Kidney (tissue), 14 donors: ENCODE results near the gene POLL. TPM values are rescaled to one million over a fixed set of nuclear protein-coding genes. Genes with fewer than 3 reads are reported as not detected.

Source experiments
- DNase-seq, 5 donors: peaks; one replicate each; pipeline ENCODE4 v3.0.0-alpha.2; 2013 to 2020
- FAIRE-seq: peaks from 2 replicates; lab custom pipeline; 2012; peaks lifted over from hg19 to GRCh38; lab: Jason Lieb, UNC
- H3K27ac ChIP-seq, 2 donors: one replicate each; pipeline ENCODE4 v1.7.0; 2013; ENCODE audit warnings: low read depth in 2 of 2, low read length in 2 of 2, inconsistent platforms in 1 of 2
- H3K27me3 ChIP-seq: one replicate; pipeline ENCODE4 v1.7.1; 2013; ENCODE audit warnings: low read length, inconsistent platforms; ENCODE audit not compliant: control insufficient read depth, insufficient read depth
- H3K36me3 ChIP-seq, 3 donors: one replicate each; pipeline versions ENCODE4 v1.7.0 to v1.7.1; 2013; ENCODE audit warnings: low read length in 3 of 3, control low read depth in 1 of 3, inconsistent platforms in 1 of 3; ENCODE audit not compliant: insufficient read depth in 3 of 3, control insufficient read depth in 2 of 3
- H3K4me1 ChIP-seq, 3 donors: one replicate each; pipeline versions ENCODE4 v1.7.0 to v1.7.1; 2013; ENCODE audit warnings: low read length in 3 of 3, inconsistent platforms in 1 of 3, low read depth in 1 of 3; ENCODE audit not compliant: control insufficient read depth in 2 of 3, insufficient read depth in 2 of 3
- H3K4me3 ChIP-seq, 3 donors: one replicate each; pipeline versions ENCODE4 v1.7.0 to v1.8.1; 2013; ENCODE audit warnings: low read length in 3 of 3, control low read depth in 1 of 3, inconsistent platforms in 1 of 3
- H3K9ac ChIP-seq, 3 donors: one replicate each; pipeline versions ENCODE4 v1.7.0 to v1.7.1; 2013; ENCODE audit warnings: low read length in 3 of 3, control low read depth in 1 of 3, inconsistent platforms in 1 of 3
- H3K9me3 ChIP-seq, 3 donors: one replicate each; pipeline versions ENCODE4 v1.7.0 to v1.7.1; 2013; ENCODE audit warnings: low read length in 3 of 3, control low read depth in 1 of 3, inconsistent platforms in 1 of 3; ENCODE audit not compliant: control insufficient read depth in 2 of 3, insufficient read depth in 1 of 3
- intact Hi-C: fragments of 100-400 bp; cut with DNase I; formaldehyde crosslinking; loops from one replicate; pipeline ENCODE4 v1.11.1; 2022
- polyA plus RNA-seq: library from polyadenylated mRNA; stranded (reverse); fragments of 350-450 nt; fragmentation: Illumina TruSeq; extraction: RNeasy Lipid Tissue Mini Kit (QIAGEN cat#74804); gene quantifications from one replicate; pipeline ENCODE4 v1.2.3, GENCODE V29; 2014; ENCODE audit warnings: low read depth, low replicate concordance; ENCODE audit not compliant: insufficient read depth
- total RNA-seq: library from RNA; stranded (reverse); fragmentation: NEBNext Ultra II Directional; extraction: Animal tissue kit (Norgen Biotek cat#: 25700); gene quantifications from one replicate; pipeline ENCODE4 v1.2.1, GENCODE V29; 2021
- TF ChIP-seq, protein P1 (sequence below): IDR thresholded peaks from 3 replicates; pipeline ENCODE4 v1.5.1; 2012; ENCODE audit warnings: mild to moderate bottlenecking, moderate library complexity, borderline replicate concordance; ENCODE audit not compliant: insufficient read depth; ENCODE audit errors: extremely low read depth
- donor health status: control.
- donor health status: control.
- donor health status: control.
- donor health status: control.
- donor health status: control.
- donor health status: DM: yes; HTN: yes; CAD: no.
- donor health status: Normal renal cell carcinoma (clear cell type).

Gene POLL
- total and polyA plus RNA-seq, 2 donors from 2014 or later, result 27.5 to 35.2 TPM

DNA sequence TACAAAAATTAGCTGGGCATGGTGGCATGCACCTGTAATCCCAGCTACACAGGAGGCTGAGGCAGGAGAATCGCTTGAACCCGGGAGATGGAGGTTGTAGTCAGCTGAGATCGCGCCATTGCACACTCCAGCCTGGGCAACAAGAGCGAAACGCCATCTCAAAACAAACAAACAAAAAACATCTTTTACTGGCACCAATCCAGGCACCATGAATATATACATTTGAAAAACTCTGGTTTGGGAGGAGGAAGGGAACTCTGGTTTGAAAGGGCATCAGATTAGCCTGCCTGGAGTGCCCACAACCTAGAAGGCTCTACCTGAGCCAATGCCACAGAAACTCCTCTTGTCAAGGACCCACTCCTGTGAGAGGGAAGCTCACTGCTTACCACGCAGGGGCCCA, 15.9 kb downstream of the POLL start:
- TF ChIP-seq, protein P1, sequence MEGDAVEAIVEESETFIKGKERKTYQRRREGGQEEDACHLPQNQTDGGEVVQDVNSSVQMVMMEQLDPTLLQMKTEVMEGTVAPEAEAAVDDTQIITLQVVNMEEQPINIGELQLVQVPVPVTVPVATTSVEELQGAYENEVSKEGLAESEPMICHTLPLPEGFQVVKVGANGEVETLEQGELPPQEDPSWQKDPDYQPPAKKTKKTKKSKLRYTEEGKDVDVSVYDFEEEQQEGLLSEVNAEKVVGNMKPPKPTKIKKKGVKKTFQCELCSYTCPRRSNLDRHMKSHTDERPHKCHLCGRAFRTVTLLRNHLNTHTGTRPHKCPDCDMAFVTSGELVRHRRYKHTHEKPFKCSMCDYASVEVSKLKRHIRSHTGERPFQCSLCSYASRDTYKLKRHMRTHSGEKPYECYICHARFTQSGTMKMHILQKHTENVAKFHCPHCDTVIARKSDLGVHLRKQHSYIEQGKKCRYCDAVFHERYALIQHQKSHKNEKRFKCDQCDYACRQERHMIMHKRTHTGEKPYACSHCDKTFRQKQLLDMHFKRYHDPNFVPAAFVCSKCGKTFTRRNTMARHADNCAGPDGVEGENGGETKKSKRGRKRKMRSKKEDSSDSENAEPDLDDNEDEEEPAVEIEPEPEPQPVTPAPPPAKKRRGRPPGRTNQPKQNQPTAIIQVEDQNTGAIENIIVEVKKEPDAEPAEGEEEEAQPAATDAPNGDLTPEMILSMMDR, result no peak
- intact Hi-C loops, result no loop called here
- Histone ChIP-seq H3K27me3 (no peaks in the 10 kb centered on the region), H3K36me3 (no peaks in the 10 kb centered on the region), H3K4me1 (peaks cover 0 to 11% (median 6%) of the 10 kb centered on the region in 3 donors), H3K9me3 (peaks cover 0 to 10% (median 5%) of the 10 kb centered on the region in 3 donors), H3K4me3 (no peak overlapping the region), H3K27ac (no peak overlapping the region), H3K9ac (no peak overlapping the region)
- no peak for FAIRE-seq
- no peak for DNase-seq

DNA sequence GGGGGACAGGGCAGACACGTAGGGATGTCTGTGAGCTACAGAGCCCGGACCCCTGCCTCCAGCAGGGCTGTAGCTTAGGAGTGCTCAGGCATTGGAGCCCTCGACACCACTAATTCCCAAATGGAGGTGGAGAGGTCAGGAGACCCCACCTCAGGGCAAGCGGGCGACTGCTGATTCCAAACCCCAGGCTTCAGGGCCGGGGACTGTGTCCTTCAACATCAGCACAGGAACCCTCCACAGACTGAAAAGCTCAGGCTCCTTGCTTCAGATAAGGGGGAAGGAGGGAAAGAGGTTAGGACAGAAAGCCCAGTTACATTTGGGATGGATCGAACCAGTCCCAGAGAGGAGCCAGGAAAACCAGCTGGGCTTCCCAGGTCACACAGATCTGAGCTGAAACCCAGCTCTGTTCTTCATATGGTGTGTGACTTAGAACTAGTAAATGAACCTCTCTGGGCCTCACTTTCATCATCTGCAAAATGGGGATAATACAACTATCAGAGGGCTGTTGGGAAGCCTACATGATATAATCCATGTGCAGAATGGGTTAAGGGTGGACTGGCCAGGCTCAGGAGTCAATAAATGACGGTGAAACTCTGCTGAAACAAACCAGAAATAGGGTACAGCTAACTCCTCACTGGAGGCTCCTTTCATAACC, 16.7 kb downstream of the POLL start:
- no peak for DNase-seq
- TF ChIP-seq, protein P1, result no peak
- Histone ChIP-seq H3K36me3 (no peaks in the 10 kb centered on the region), H3K9me3 (peaks cover 0 to 10% (median 5%) of the 10 kb centered on the region in 3 donors), H3K27ac (no peak overlapping the region), H3K4me1 (peaks cover 0 to 16% (median 6%) of the 10 kb centered on the region in 3 donors), H3K27me3 (no peaks in the 10 kb centered on the region), H3K9ac (no peak overlapping the region), H3K4me3 (no peak overlapping the region)
- intact Hi-C loops, result no loop called here
- no peak for FAIRE-seq

DNA sequence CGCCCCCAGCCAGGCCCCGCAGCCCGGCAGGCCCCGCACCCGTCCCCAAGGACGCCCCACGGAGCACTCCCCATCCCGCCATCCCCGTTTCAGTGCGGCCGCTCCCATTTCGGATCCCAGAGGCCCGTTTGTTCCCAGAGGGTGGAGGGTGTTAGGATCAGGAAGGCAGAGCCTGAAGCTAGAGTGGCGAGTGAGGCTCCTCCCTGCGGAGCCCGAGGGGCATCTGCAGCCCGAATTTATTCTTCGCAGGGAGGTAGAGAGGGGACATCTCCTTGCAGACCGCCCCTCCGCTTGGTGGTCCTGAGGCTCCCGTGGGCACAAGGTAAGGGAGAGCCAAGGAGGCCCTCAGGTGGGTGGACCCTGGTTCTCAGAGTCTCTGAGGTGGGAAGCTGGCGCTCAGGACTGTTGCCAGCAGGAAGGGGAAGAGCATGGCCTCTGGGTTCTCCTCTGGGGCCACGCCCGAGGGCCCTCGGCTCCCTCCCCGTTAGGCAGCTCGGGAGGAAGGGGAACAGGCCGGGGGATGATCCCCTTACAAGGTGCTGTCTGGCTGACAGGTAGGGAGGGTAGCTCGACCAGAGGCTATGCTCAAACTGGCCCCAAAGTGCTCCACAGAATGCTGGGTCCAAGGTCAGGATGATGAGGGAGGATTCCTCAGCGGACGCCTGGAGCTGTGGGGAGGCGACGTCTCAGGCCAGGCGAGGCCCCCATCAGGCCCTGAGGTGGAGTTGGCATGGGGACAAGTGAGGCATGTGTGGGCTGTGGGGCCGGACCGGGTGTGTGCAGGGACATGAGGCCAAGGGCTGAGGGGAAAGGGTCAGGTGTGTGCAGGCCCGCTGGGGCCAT, 17.4 kb downstream of the POLL start:
- intact Hi-C loops, result no loop called here
- H3K4me1 ChIP-seq, result peaks cover 0 to 18% (median 6%) of the 10 kb centered on the region in 3 donors
- DNase-seq, result no peak
- H3K4me3 ChIP-seq, result peak overlapping the region in 2 of 3 donors; percentile 23 to 64
- H3K9ac ChIP-seq, result peak overlapping the region in 1 of 3 donors; percentile 46
- no peak for FAIRE-seq
- no peaks in the 10 kb centered on the region for H3K27me3 ChIP-seq
- no peaks in the 10 kb centered on the region for H3K36me3 ChIP-seq
- no peak overlapping the region for H3K27ac ChIP-seq
- peaks cover 0 to 10% (median 5%) of the 10 kb centered on the region in 3 donors for H3K9me3 ChIP-seq
- TF ChIP-seq, protein P1, result no peak
